GM11168 (cell line): ENCODE data around the gene HSPA12A.

Source experiments
- in situ Hi-C: fragments of 300-500 bp; cut with MboI; formaldehyde crosslinking; loops from one replicate; pipeline ENCODE4 v1.12.0; 2022; ENCODE audit warnings: low sequenced_read_pairs; ENCODE audit not compliant: unreplicated experiment

HSPA12A gene

DNA sequence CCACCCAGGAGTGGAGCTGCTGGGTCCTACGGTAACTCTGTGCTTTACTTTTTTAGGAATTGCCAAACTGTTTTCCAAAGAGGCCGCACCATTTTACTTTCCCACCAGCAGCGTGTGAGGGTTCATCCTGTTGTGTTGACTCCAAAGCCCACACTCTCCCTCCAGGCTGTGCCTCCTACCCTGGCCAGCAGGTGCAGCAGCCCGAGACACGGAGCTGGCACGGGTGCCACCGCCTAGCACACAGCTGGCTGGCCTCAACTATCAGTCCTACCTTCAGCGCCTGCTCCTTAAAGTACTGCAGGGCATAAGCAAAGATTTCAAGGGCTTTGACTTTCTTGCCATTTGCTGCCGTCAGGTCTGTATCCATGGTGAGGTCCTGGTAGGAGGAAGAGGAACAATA is 44.0 kb downstream of the HSPA12A start:
- in situ Hi-C loops, result no loop called here

DNA sequence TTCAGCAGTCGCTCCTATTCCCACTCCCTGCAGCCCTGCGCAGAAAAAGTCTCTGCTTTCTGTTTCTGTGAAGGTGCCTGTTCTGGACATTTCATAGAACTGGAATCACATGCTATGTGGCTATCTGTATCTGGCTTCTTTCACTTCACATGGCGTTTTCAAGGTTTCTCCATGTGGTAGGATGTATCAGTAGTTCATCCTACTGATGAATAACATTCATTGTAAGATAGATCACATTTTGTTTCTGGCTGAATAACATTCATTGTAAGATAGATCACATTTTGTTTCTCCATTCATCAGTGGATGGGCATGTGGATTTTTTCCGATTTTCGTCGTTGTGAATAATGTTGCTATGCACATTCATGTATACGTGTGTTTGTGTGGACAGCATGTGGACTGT is 44.5 kb downstream of the HSPA12A start:
- in situ Hi-C loops, result no loop called here

GRCh38 chr10:116696919-116697318 is 45.4 kb downstream of the HSPA12A start:
- in situ Hi-C loops, result no loop called here

- in situ Hi-C loops, result no loop called here
These were observed 47.5 kb downstream of the HSPA12A start for GRCh38 chr10:116694927-116695268.

DNA sequence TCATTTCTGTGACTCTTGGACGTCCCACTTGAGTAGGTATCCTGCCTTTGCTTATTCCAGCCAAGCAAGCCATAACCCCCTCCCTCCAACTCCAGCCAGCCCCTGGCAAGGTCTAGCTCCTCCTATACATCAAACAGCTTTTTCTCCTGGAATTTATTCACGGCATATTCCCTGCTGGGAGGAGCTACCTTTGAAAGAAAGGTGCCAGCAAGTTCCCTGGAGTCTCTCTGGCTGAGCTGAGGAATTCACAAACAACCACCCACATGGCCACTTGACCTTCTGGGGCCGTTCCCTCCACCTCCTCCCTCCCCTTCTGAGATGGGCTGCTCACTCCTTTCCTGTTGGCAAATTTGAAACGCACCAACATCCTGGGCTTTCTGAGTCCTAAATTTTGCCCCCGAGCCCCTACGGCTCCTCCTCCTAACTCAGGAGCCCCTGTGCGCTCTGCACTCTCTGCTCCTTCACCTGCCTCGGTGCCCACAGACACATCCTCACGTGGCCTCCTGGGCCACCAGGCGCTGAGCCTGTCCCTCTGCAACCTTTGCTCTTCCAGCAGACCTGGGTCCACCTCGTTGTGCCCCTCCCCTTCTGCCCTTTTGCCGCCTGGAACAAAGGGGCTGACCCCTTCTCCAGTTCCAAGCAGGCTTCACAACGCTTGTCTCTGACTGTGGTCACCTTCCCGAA is 48.0 kb downstream of the HSPA12A start:
- in situ Hi-C loops, result no loop called here

GRCh38 chr10:116692225-116692624 is 50.1 kb downstream of the HSPA12A start:
- in situ Hi-C loops, result no loop called here

GRCh38 chr10:116691635-116692034 is 50.7 kb downstream of the HSPA12A start:
- in situ Hi-C loops, result no loop called here

- in situ Hi-C loops, result no loop called here
These were observed 51.7 kb downstream of the HSPA12A start for GRCh38 chr10:116690356-116691322.

- in situ Hi-C loops, result no loop called here
These were observed 52.6 kb downstream of the HSPA12A start for GRCh38 chr10:116689744-116690143.

- in situ Hi-C loops, result no loop called here
These were observed 53.4 kb downstream of the HSPA12A start for GRCh38 chr10:116688741-116689495.

GRCh38 chr10:116688241-116688711 is 54.1 kb downstream of the HSPA12A start:
- in situ Hi-C loops, result no loop called here

GRCh38 chr10:116687633-116688032 is 54.7 kb downstream of the HSPA12A start:
- in situ Hi-C loops, result no loop called here

DNA sequence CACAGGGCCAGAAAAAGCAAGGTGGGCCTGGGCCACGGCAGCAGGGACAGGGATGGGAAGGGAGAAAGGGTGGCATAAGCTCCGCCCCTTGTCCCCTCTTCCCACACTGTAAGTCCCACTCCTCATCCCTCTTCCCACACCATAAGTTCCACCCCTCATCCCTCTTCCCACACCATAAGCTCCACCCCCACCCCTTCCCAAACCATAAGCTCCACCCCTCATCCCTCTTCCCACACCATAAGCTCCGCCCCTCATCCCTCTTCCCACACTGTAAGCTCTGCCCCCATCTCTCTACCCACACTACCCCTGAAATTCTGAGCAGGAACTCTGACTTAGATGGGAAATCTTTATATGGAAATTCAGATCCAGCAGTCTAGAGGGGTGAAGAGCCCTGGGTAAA is 55.7 kb downstream of the HSPA12A start:
- in situ Hi-C loops, result no loop called here

- in situ Hi-C loops, result no loop called here
These were observed 56.6 kb downstream of the HSPA12A start for GRCh38 chr10:116685807-116686206.

DNA sequence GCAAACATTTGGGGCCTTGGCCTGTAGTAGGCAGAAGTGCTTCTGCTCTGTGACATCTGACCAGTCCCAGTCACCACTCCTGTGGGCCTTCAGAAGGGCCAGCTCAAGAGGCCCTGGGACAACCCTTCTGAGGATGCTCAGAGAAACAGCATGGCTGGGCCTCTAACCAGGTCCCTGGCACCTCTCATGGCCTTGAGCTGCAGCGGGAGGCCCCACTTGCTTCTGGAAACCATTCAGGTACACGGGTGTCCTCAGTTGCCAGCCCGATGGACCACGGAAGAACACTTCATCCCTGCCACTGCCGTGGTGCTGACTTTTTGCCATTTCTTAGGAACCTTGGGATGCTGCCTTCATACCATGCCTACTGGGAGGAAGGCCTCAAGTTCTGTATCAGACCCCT is 57.6 kb downstream of the HSPA12A start:
- in situ Hi-C loops, result no loop called here

DNA sequence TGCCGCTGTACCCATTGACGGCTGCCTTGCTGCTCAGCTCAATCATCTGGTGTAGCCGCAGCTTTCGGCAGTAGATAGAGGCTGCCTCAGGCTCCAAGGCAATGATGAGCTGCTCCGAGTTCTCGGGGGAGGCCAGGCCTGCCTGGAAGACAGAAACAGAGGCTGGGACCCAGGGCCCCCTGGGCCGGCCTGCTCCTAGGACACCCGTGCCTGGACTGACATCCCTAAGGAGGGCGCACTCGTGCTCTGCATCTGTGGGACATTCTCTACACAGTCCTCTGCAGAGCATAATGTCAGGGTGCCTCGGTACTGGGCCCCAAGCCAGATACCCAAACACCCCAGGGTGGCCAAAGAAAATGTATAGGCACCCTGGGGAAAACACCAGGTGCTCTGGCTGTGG is 58.5 kb downstream of the HSPA12A start:
- in situ Hi-C loops, result no loop called here

DNA sequence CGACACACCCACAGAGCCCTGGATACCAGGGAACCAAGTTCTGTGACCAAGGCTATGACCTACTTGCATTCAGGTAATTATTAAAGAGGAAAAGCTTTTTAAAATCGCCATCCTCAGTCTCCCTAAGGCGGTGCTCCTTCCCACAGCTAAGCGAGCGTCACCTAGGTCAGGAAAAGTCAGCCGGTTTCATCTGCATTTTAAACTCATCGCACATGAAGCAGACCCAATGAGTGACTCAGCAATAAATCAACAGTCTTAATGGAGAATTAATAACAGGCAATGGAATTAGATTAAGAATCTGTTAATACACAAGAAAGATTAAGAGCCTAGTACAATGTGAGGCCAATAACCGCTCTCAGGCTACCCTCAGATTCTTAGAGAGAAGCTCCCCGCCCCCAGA is 59.2 kb downstream of the HSPA12A start:
- in situ Hi-C loops, result no loop called here

- in situ Hi-C loops, result no loop called here
These were observed 63.0 kb downstream of the HSPA12A start for GRCh38 chr10:116679351-116679750.

DNA sequence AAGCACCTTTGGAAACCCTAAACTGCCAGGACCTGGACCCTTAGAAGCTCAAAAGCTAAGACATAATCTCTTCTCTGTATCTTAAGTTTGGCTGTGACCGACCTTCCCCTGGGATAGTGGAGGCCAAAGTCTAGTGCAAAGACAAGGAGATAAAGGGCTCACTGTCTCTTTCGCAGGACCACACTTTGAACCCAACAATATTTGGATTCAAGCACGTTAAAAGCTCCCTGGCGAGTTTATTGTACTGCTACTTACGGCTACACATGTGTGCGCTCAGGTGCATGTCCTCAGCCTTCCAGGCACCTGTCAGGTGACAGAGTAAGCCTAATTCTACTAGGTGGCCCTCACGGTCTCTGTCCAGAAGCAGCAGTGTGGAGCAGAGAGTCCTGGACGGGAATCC is 65.7 kb downstream of the HSPA12A start:
- in situ Hi-C loops, result no loop called here

GRCh38 chr10:116676118-116676517 is 66.2 kb downstream of the HSPA12A start:
- in situ Hi-C loops, result no loop called here
